Measurements from ENCODE around the gene CAPZA2.
"Not testable (repeated sequence)": the region's sequence is repeated elsewhere in the genome, so short reads cannot be mapped to it uniquely, and the experiment has no call there.

Gene CAPZA2

DNA sequence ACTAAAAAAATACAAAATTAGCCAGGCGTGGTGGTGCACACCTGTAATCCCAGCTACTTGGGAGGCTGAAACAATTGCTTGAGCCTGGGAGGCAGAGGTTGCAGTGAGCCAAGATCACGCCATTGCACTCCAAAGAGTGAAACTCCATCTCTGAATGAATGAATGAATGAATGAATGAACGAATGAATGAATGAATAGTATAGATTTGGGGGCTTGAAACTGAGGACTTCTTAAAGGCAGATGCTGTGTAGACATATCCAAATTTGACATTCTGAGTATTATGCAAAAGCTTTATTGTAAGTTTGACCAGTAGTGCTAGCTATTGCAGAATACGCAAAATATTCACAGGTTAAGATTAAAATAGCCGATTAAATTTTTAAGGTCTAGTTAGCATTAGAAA, 60.2 kb downstream of the CAPZA2 start:
- DNase-seq, result no peak

DNA sequence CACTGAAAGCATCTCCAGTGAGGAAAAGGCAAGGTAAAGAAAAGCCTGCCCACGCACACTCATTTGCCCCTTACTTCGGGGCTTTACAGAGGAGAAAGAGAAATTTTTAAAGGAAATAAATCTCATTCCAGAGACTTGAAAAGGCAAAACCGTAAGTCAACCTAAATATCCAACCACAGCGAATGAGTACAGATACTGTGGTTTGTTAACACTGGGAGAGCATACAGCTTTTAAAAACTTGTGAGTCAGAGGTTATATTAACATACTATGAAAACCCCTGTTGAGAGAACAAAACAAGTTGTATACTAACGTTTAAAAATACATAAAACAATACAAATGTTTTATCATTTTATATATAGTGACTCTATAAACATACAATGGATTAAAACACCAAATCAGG, 62.4 kb downstream of the CAPZA2 start:
- no peak for DNase-seq

GRCh38 chr7:116929021-116929420, 66.6 kb downstream of the CAPZA2 start:
- DNase-seq, result no peak

DNA sequence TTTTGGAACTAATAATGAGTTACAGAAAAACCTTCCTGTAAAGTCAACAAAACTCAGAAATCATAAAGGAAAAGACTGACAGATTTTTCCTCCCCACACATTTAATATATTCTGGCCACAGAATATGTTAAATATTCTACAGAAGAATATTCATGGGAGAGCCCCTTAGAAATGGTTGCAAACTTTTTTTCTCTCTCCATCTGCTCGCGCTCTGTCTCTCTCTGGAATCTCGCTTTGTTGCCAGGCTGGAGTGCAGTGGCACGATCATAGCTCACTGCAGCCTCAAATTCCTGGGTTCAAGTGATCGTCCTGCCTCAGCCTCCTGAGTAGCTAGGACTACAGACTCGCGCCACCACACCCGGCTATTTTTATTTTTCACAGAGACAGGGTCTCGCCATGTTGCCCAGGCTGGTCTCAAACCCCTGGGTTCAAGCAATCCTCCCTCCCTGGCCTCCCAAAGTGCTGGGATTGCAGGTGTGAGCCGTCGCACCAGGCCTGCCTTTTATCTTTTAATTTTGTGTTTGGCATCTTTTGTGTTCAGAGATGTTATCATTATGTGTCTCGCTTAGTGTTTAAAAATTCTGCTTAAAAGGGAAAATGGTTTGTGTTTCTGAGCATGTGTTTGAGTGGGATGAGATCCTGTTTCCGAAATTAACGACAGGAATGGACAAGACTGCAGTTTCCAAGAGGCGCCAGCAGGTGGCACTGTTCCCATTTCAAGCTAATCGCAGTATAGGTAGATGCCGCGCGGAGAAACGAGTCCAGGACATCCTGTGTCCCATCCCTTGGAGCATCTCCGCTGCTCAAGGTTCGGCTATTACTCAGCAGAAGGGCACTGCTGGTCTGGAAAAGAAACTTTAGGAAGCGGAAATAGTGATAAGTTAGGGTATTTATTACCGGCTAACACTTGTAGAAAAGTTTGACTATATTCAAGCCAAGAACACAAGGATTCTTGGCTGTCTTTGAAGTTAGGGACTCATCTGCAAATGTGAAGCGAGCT, 67.8 kb downstream of the CAPZA2 start:
- peak; percentile 67 to 73 for DNase-seq

- DNase-seq, result no peak
Measured at GRCh38 chr7:116932566-116932965, 70.2 kb downstream of the CAPZA2 start.

- DNase-seq, result no peak
Measured at GRCh38 chr7:116933465-116933864, 71.1 kb downstream of the CAPZA2 start.

DNA sequence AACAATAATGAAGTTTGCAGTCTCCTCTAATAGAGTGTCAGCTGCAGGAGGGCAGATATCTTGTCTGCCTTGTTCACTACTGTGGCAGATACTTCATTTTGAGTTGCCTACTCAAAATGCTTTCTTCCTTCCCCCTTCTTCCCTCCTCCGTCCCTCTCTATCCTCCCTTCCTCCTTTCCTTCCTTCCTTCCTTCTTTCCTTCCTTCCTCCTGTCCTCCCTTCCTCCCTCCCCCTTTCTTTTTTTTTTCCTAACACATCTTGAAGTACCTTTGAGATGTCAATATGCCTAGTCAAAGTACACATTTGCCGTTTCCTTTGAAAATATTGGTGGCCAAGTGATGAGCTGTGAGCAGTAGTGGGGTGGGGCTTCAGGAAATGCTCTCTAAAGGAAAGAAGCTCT, 72.2 kb downstream of the CAPZA2 start:
- DNase-seq, result no peak

DNA sequence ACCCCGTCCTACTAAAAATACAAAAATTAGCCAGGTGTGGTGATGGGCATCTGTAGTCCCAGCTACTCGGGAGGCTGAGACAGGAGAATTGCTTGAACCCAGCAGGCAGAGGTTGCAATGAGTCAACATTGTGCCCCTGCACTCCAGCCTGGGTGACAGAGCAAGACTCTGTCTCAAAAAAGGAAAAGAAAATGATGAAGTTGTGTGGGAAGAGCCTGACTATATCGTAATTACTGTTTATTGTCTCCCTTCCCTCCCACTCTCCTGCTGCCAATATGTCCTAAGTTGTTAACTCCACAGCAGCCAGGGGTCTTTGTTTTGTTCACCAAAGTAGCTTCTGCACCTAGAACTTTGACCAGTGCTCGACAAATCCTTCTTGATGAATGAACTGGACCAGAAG, 74.5 kb downstream of the CAPZA2 start:
- DNase-seq, result not testable (repeated sequence)

DNA sequence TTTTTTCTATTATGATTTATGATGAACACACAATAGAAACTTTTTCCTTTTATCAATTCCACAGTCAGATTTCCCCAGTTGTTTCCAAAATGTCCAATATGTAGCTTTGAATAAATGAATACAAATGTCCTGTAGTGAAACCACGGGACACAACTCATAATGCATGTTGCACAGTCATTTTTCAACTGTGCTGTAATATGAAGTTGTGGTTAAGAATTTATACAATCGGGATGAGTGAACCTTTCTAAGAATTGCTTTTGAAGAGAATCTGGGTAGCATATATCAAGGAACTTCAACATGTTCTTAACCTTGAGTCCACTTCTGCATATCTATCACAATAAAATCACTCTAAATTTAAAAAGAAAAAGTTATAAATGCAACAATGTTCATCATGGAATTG, 76.3 kb downstream of the CAPZA2 start:
- DNase-seq, result no peak

- no peak for DNase-seq
Measured at GRCh38 chr7:116940689-116941370, 78.4 kb downstream of the CAPZA2 start.

DNA sequence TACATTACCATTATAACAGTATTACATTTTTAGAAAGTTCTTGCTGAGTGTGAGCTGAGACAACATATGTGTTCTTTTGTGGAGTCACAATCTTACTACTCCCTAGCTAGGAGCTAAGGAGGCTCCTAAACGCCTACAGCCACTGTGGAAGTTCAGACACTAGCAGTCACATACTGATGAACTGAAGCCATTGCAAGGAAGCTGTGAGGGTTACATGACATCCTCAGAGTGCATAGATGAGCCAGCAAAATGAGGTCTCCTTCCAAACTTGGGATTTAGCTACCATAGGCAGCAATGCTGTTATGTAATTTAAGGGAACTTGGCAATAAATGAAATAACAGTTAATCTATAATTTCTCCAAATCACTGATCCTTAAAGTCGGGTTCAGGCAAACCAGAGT, 80.1 kb downstream of the CAPZA2 start:
- no peak for DNase-seq

- DNase-seq, result no peak
Measured at GRCh38 chr7:116948934-116949333, 86.5 kb downstream of the CAPZA2 start.

DNA sequence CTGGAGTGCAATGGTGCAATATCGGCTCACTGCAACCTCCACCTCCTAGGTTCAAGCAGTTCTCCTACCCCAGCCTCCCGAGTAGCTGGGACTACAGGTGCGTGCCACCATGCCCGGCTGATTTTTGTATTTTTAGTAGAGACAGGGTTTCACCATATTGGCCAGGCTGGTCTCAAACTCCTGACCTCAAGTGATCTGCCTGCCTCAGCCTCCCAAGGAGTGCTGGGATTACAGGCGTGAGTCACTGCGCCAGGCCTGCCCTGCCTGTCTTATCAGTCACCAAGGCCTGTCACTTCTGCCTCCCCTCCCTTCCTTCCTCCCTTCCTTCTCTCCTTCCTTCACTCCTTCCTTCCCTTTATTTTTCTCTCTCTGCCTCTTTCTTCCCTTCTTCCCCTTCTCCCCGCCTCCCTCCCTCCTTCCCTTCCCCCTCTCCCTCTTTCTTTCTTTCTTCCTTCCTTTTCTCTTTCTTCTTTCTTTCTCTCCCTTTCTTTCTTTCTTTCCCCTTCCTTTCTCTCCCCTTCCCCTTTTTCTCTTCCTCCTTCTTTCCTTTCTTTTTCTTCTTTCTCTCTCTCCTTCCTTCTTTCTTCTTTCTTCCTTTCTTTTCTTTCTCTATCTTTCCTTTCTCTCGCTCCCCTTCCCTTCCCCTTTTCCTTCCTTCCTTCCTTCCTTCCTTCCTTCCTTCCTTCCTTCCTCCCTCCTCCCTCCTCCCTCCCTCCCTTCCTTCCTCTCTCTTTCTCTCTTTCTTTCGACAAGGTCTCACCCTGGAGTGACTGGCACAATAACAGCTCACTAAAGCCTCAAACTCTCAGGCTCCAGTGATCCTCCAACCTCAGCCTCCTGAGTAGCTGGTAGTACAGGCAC, 87.8 kb downstream of the CAPZA2 start:
- DNase-seq, result no peak

DNA sequence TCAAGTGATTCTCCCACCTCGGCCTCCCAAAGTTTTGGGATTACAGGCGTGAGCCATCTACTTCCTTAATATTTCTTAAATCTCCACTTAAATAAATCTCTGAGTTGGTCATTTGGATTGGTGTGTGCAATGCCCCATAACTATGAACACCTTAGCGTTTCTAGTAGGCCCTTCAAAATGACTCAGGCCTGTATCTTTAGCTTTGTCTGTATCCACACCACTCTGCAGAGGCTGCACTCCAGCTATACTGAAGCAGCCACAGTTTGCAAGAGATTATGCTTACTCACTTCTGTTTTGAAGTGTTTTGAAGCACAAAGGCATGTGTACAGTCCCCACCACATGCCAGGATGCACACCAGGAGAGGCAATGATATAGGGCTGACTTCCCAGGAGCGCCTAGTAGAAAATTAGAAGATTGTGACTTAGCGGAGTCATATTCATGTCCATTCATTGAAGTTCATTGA, 88.5 kb downstream of the CAPZA2 start:
- DNase-seq, result no peak

GRCh38 chr7:116951366-116952292, 89.2 kb downstream of the CAPZA2 start:
- DNase-seq, result no peak

GRCh38 chr7:116952635-116953371, 90.4 kb downstream of the CAPZA2 start:
- no peak for DNase-seq

- peak; percentile 62 to 65 for DNase-seq
Measured at GRCh38 chr7:116953372-116953905, 91.1 kb downstream of the CAPZA2 start, which contains the start of gene ST7. Gene ST7, plus strand, starts transcription at chr7:116953501. Its CDS starts 40 bp downstream, at chr7:116953541.

DNA sequence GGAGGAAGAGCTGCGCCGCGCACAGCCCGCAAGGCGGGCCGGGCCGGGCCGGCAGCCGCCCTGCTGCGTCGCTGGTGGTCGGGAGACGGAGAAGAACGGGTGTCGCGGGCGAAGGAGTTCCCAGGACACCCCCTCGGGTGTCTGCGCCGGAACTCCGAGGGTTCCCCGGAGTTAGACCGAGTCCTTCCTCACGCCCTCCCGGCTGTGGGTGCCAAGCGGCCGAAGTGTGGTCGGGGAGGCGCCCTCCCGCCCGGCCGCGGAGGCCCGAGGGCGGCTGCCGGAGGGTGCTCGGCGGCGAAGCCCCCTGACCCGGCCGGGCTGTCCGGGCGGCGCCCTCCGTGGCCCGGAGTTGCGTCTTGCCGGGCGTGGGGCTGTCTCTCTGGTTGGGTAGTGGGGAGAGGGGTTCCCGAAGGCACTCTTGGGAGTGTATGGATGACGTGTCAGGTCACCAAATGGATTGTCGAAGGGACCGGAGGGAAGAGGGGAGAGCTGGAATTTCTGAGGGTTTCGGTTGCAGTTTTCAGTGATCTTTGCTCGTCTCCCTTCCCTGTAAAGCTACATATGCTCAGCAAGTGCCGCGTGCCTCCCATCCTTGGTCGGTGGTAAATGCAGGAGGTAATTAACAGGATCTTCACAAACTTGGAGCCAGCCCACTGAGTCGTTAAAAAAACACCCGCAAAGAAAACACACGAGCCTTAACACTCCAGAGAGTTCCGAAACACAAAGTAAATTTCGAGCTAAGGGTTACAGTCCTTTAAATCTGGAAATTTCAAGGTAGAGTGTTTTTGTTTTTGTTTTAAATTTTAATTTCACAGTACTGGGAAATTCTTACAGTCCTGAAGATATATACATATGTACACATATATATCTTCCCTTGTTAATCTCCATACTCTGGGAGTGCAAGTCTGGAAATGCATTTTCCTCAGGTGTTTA, 91.8 kb downstream of the CAPZA2 start:
- DNase-seq, result peak; percentile 12 to 13

GRCh38 chr7:116955340-116955739, 93.0 kb downstream of the CAPZA2 start:
- DNase-seq, result no peak
